HG02970 (cell line): ENCODE results near the gene GLP2R.

Experiments used
- ATAC-seq: cut with Tn5 transposase; IDR thresholded peaks from one replicate; pipeline ENCODE4 v1.9.1; 2021; ENCODE audit warnings: mild to moderate bottlenecking, moderate library complexity, moderate number of reproducible peaks; ENCODE audit not compliant: unreplicated experiment, low FRiP score

The GLP2R gene

DNA sequence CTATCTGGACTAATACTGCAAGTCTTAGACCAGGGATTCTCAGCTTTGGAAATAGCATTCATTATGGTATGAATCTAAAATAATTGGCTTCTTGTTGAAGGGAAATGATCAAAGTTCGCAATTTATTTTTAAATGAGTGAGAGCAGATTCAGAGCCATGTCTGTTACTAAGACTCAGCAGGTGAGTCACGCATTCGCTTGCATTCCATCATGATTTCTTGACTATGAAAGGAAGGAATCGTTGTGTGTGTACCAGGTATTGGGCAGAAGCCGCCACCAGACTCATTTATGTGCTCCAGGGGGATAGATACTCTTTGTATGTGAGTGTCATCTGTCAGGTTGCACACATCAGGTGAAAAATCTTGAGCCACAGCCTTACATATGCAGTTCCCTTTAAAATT is 14.6 kb upstream of the GLP2R start:
- no peak for ATAC-seq

- ATAC-seq = no peak
Observed at GRCh38 chr17:9811537-9811936, 14.2 kb upstream of the GLP2R start.

GRCh38 chr17:9813166-9813565 is 12.6 kb upstream of the GLP2R start:
- no peak for ATAC-seq

DNA sequence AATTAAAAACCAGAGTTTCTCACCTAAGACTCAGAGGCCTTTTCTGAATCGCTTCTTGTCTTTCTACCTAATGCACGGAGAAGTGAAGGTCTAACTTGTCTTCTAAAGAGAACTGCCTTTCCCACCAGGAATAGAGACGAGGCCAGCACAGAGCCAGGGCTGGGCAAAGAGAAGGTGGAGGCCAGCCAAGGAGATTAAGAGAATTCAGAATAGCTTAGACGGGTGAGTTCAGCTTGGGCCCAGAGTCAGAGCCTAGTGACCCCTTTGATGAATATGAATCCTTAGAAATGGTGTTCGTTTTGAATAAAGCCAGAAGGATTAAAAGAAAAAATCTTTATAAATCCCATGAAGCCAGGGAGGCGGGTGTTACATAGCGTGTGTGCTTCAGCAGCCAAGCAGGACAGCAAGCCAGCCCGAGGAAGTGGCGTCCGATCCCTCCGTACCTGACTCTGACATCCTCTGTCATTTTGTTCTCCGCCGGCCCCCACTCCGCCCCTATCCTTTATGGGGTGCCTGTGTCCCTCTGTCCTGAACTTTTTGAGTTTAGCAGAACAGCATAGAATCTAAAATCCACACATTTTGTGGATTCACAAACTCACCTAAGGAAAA is 11.3 kb upstream of the GLP2R start:
- no peak for ATAC-seq

GRCh38 chr17:9816472-9816871 is 9.3 kb upstream of the GLP2R start:
- no peak for ATAC-seq

DNA sequence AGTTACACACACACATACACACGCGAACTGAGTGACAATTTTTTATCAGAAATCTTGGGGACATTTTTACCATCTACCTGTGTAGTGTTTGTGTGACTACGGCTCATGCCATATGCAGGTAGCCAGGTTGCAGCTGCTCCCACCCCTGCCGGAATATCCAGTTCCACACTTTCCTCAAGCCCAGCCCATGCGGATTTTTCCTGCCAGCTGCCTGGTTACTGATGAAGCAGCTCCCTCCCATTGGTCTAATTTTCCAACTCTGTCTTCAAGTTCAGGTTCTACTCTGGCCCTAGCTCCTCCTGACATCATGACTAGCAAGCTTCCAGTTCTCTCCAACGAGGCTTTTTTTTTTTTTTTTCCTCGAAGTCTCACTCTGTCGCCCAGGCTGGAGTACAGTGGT is 8.6 kb upstream of the GLP2R start:
- no peak for ATAC-seq

- ATAC-seq = no peak
Observed at GRCh38 chr17:9818760-9819159, 7.0 kb upstream of the GLP2R start.

DNA sequence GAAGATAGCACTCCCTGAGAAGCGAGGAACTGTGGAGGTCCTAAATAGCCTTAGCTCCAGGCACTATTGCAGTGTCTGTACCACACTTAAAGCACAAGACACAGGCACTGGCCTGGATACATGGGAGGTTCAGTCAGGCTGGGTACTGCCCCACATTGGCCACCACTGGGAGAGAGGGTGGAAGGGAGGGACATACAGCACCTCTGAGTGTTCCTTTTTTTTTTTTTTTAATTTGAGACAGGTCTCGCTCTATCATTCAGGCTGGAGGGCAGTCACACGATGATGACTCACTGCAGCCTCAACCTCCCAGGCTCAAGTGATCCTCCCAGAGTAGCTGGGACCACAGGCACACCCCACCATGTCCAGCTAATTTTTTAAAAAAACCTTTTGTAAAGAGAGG is 5.3 kb upstream of the GLP2R start:
- no peak for ATAC-seq

DNA sequence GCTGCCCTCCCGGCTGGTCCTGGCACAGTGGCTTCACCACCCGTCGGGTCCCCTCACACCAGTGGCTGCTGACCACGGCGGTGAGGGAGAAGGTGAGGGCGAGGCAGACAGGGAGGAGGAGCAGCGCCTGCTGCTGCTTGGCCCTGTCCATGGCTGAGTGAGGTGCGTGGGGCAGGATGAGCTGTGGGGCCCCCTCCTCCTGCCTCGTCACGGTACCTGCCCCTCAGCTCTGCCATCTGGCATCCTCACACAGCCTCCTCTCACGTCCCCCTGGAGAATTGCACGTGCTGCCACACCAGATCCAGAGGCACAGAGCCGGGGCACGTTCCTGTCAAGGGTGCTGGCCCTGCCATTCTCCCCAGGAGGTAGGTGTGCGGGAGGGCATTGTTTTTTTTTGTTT is 3.8 kb upstream of the GLP2R start, which contains the start of gene GSG1L2:
GSG1L2 (minus strand) TSS at position 159 of the 400 bp plus-strand sequence; CDS start at position 151, 8 bp downstream.
- ATAC-seq = no peak

GRCh38 chr17:9824094-9824493 is 1.6 kb upstream of the GLP2R start:
- ATAC-seq = no peak

DNA sequence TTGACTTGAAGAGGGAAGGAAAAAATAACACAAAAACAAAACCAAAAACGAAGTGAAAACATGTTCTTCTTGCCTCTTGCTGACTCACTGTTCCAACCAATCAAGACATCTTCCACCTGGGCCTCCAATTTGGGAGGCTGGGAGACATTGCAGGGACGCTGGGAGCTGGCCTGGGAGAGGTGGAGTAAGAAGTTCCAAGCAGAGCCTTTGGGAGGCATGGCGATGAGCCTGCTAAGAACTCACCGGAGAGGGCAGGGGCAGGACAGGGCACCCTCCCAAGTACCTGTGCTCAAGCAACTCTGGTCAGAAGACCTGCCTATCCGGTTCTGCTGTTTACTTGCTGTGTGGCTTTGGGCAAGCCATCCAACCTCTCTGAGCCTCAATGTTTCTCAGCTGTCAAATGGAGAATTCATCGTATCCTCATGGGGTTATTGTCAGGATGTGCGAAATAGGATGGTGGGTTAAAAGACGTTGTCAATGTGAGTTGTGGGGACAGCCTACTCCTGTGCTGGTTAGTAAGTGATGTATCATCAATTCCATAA is 856 bp upstream of the GLP2R start:
- no peak for ATAC-seq

- ATAC-seq = no peak
Observed at GRCh38 chr17:9828296-9829295, 2.9 kb downstream of the GLP2R start.

GRCh38 chr17:9829343-9829742 is 3.6 kb downstream of the GLP2R start:
- ATAC-seq = no peak

GRCh38 chr17:9830711-9831110 is 5.0 kb downstream of the GLP2R start:
- no peak for ATAC-seq

- ATAC-seq = no peak
Observed at GRCh38 chr17:9833922-9834321, 8.2 kb downstream of the GLP2R start.

DNA sequence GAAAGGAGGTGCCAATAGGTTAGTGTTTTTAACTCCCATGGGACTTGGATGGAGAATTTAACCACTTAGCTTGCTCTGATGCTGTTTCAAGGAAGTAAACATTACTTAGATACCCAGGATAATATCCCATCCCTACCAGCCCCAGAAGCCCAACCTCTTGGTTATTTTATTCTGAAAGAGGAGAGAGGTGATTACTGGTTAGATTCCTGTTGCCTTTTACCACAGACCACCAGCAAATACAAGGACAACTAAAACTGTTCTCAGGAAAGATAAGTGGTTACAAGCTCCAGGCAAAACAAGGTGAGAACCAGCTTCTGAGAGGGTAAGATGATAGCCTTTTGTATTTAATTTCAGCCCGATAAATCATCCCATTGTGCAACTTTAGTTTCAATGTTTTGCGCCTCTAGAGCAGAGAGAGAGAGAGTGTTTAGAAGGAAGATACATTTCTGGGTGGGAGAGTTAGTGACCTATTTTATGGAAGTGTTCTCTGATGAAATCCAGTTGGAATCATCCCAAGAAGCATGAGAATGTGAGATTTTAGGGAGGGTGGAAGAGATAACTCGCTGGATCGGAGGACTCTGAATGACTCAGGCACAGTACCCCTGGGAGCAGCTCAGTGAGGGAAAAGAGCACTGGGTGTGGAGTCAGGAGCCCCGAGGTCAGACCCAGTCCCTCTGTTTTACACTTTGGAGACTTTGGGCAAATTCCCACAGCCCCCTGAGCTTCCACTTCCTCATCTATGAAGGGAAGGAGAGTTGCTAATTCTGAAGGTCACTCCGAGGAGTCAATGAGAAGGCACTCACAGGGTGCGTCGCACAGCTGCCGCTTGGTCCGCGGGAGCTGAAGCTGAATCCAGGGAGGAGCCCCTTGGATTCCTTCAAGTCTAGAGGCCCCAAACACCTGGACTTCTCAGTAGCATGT is 12.1 kb downstream of the GLP2R start:
- no peak for ATAC-seq

DNA sequence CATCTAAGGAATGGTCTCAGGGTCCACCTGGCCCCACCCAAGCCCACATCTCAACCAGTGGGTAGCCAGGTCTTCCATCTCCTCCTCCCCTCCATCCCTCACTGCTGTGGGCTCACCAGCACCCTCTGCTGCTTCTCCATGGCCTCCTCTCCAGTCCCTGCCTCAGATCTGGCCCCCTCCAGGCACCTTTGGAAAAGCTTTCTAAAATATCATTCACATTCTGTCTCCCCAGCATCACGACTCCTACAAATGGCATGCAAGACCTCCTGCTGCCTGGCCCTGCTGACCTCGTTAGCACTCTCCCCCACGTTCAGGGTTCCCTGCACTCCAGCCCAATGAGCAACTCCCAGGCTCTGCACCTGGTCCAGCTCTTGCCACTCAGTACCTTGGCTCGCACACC is 13.7 kb downstream of the GLP2R start:
- no peak for ATAC-seq

DNA sequence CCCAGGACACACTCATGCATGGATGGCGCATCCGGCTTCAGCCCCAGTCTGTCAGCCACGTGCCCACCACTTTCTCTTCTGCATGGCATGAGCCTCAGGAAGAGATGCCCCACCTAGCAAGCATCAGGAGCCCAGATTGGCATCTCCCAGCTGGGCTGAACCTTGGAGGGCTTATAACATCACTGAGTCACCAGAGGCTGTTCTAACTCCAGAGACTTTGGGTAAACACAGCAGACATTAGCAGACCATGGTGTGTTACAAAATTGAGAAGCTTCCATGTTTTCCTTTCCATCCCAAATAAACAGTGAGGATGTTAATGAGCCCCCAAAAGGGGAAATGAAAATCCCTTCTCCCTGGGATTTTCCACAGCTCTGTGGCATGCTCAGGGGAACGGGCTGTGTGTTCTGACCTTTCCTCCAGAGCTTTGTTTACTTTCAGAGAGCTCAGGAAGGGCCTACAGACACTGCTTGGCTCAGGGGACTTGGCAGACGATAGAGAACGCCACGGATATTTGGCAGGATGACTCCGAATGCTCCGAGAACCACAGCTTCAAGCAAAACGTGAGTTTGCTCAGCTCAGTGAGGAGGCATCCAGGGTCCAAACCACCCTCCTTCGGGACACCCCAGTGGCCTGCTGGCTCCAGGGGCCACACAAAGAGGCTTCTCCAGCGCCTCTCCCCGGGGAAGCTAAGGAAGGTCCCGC is 16.5 kb downstream of the GLP2R start:
- no peak for ATAC-seq

- ATAC-seq = no peak
Observed at GRCh38 chr17:9843152-9844010, 17.7 kb downstream of the GLP2R start.
